ENCODE measurements around the gene SYNPO.

The SYNPO gene

GRCh38 chr5:150640311-150641005 is at the start of gene SYNPO:
TSS of gene SYNPO (plus strand) at chr5:150640660. CDS start at chr5:150648276, 7,616 bp downstream.
- no peak for DNase-seq (ENCODE audit: low read depth in 3 of 3)

GRCh38 chr5:150590979-150591695 is 49.3 kb upstream of the SYNPO start:
- DNase-seq (ENCODE audit: low read depth in 3 of 3) = no peak

- DNase-seq (ENCODE audit: low read depth in 3 of 3) = no peak
Observed at GRCh38 chr5:150593593-150593992, 46.9 kb upstream of the SYNPO start.

GRCh38 chr5:150593996-150594395 is 46.5 kb upstream of the SYNPO start:
- no peak for DNase-seq (ENCODE audit: low read depth in 3 of 3)

- no peak for DNase-seq (ENCODE audit: low read depth in 3 of 3)
Observed at GRCh38 chr5:150595466-150596031, 44.9 kb upstream of the SYNPO start.

GRCh38 chr5:150596313-150596712 is 44.1 kb upstream of the SYNPO start:
- no peak for DNase-seq (ENCODE audit: low read depth in 3 of 3)

- no peak for DNase-seq (ENCODE audit: low read depth in 3 of 3)
Observed at GRCh38 chr5:150596826-150597225, 43.6 kb upstream of the SYNPO start.

GRCh38 chr5:150598006-150598405 is 42.5 kb upstream of the SYNPO start:
- no peak for DNase-seq (ENCODE audit: low read depth in 3 of 3)

GRCh38 chr5:150598821-150599273 is 41.6 kb upstream of the SYNPO start:
- no peak for DNase-seq (ENCODE audit: low read depth in 3 of 3)

- no peak for DNase-seq (ENCODE audit: low read depth in 3 of 3)
Observed at GRCh38 chr5:150599281-150599680, 41.2 kb upstream of the SYNPO start.

GRCh38 chr5:150599917-150600511 is 40.4 kb upstream of the SYNPO start:
- no peak for DNase-seq (ENCODE audit: low read depth in 3 of 3)

- DNase-seq (ENCODE audit: low read depth in 3 of 3) = no peak
Observed at GRCh38 chr5:150600616-150601490, 39.6 kb upstream of the SYNPO start.

- no peak for DNase-seq (ENCODE audit: low read depth in 3 of 3)
Observed at GRCh38 chr5:150601491-150602345, 38.7 kb upstream of the SYNPO start.

GRCh38 chr5:150603052-150603451 is 37.4 kb upstream of the SYNPO start:
- no peak for DNase-seq (ENCODE audit: low read depth in 3 of 3)

GRCh38 chr5:150603491-150603890 is 37.0 kb upstream of the SYNPO start:
- no peak for DNase-seq (ENCODE audit: low read depth in 3 of 3)

GRCh38 chr5:150604010-150604409 is 36.5 kb upstream of the SYNPO start:
- DNase-seq (ENCODE audit: low read depth in 3 of 3) = no peak

- DNase-seq (ENCODE audit: low read depth in 3 of 3) = no peak
Observed at GRCh38 chr5:150604894-150605440, 35.5 kb upstream of the SYNPO start.

GRCh38 chr5:150605546-150605945 is 34.9 kb upstream of the SYNPO start:
- DNase-seq (ENCODE audit: low read depth in 3 of 3) = no peak

GRCh38 chr5:150606476-150606875 is 34.0 kb upstream of the SYNPO start:
- no peak for DNase-seq (ENCODE audit: low read depth in 3 of 3)

- DNase-seq (ENCODE audit: low read depth in 3 of 3) = no peak
Observed at GRCh38 chr5:150607105-150607504, 33.4 kb upstream of the SYNPO start.
